ENCODE data around the gene OSMR. TPM values are rescaled to one million over a fixed set of nuclear protein-coding genes. Genes with fewer than 3 reads are reported as not detected.

The OSMR gene
- total RNA-seq, 6 donors from 2014 or later = 52.9 to 123 (median 72.2) TPM

GRCh38 chr5:38953426-38954012 is 107.7 kb downstream of the OSMR start:
- ATAC-seq (ENCODE audit: low FRiP score in 2 of 2) (no peak), DNase-seq (no peak)
- peaks cover 47 to 97% (median 59%) of the 10 kb centered on the region in 4 donors for H3K36me3 ChIP-seq
- H3K4me1 ChIP-seq = no peaks in the 10 kb centered on the region
- no peak for TF ChIP-seq POLR2A (IDR thresholded peaks at IDR 0.05)
- no peak for TF ChIP-seq EP300 (IDR thresholded peaks at IDR 0.05)
- TF ChIP-seq POLR2AphosphoS5 (IDR thresholded peaks at IDR 0.05) = no peak
- TF ChIP-seq CTCF (IDR thresholded peaks at IDR 0.05) = no peak
- no peaks in the 10 kb centered on the region for H3K27me3 ChIP-seq
- H3K4me3 ChIP-seq = no peak overlapping the region
- no peaks in the 10 kb centered on the region for H3K9me3 ChIP-seq
- no peak overlapping the region for H3K27ac ChIP-seq
- WGBS, 2 donors = 89 to 90% methylated on average over 4 of the region's 4 CpGs

- Histone ChIP-seq H3K27ac (no peak overlapping the region), H3K27me3 (no peaks in the 10 kb centered on the region), H3K4me3 (no peak overlapping the region), H3K36me3 (peaks cover 16 to 98% (median 41%) of the 10 kb centered on the region in 4 donors), H3K9me3 (no peaks in the 10 kb centered on the region), H3K4me1 (no peaks in the 10 kb centered on the region)
- 74 to 79% methylated on average over 2 of the region's 2 CpGs for WGBS, 2 donors
- DNase-seq (no peak), ATAC-seq (ENCODE audit: low FRiP score in 2 of 2) (no peak)
- no peak for TF ChIP-seq EP300 (IDR thresholded peaks at IDR 0.05)
- TF ChIP-seq POLR2AphosphoS5 (IDR thresholded peaks at IDR 0.05) = no peak
- no peak for TF ChIP-seq POLR2A (IDR thresholded peaks at IDR 0.05)
- no peak for TF ChIP-seq CTCF (IDR thresholded peaks at IDR 0.05)
These were observed 115.9 kb downstream of the OSMR start for GRCh38 chr5:38961691-38962090.

GRCh38 chr5:38968665-38969064 is 122.9 kb downstream of the OSMR start:
- H3K36me3 ChIP-seq = peaks cover 7 to 70% (median 19%) of the 10 kb centered on the region in 4 donors

DNA sequence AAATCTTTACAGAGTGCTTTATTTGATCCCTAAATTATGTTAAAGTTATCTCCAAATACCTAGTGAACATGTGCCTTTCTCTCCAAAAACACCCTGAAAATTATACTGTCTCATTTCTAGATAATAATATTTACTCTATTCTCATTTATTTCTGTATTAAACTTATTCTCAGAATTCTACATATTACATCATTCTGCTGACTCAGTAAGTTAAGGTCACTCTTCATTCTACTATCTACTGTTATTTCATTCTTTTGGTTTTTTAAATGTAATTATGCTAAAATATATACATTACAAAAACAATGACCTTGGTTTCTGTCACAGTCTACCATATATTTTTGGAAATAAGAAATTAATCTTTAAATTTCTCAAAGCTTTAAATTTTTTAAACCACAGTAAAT is 132.2 kb downstream of the OSMR start:
- Histone ChIP-seq H3K27me3 (no peaks in the 10 kb centered on the region), H3K4me3 (no peak overlapping the region), H3K4me1 (no peaks in the 10 kb centered on the region), H3K36me3 (peaks cover 0 to 21% (median 2%) of the 10 kb centered on the region in 4 donors), H3K27ac (no peak overlapping the region), H3K9me3 (no peaks in the 10 kb centered on the region)
- DNase-seq (no peak), ATAC-seq (ENCODE audit: low FRiP score in 2 of 2) (no peak)
- TF ChIP-seq CTCF (IDR thresholded peaks at IDR 0.05) = no peak
- TF ChIP-seq POLR2AphosphoS5 (IDR thresholded peaks at IDR 0.05) = no peak
- TF ChIP-seq POLR2A (IDR thresholded peaks at IDR 0.05) = no peak
- TF ChIP-seq EP300 (IDR thresholded peaks at IDR 0.05) = no peak

More at GRCh38 chr5:38968665-38969064, 122.9 kb downstream of the OSMR start:
- Histone ChIP-seq H3K27ac (no peak overlapping the region), H3K9me3 (no peaks in the 10 kb centered on the region), H3K4me3 (no peak overlapping the region), H3K4me1 (no peaks in the 10 kb centered on the region), H3K27me3 (no peaks in the 10 kb centered on the region)
- DNase-seq (no peak), ATAC-seq (ENCODE audit: low FRiP score in 2 of 2) (no peak)
- no peak for TF ChIP-seq POLR2A (IDR thresholded peaks at IDR 0.05)
- no peak for TF ChIP-seq POLR2AphosphoS5 (IDR thresholded peaks at IDR 0.05)
- no peak for TF ChIP-seq CTCF (IDR thresholded peaks at IDR 0.05)
- TF ChIP-seq EP300 (IDR thresholded peaks at IDR 0.05) = no peak
- 95 to 100% methylated on average over 5 of the region's 5 CpGs for WGBS, 2 donors

DNA sequence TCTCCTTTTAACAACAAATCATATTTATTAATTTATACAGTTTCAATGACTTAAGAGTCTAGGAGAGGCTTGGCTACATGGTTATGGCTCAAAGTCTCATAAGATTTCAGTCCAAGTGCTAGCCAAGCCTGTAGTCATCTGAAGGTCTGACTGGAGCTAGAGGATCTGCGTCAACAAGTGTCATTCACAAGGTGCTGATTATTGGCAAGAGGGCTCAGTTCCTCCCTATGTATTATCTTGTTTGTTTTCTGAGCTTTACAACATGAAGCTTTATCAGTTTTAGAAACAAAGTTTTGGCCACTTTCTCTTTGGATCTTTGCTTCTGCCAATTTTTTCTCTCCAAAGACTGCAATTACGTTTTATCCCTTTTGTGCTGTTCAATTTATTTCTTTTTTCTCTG is 133.7 kb downstream of the OSMR start:
- peaks cover 0 to 15% (median 2%) of the 10 kb centered on the region in 4 donors for H3K36me3 ChIP-seq
- H3K27ac ChIP-seq = no peak overlapping the region
- no peaks in the 10 kb centered on the region for H3K9me3 ChIP-seq
- ATAC-seq (ENCODE audit: low FRiP score in 2 of 2) (no peak), DNase-seq (no peak)
- H3K4me3 ChIP-seq = no peak overlapping the region
- no peaks in the 10 kb centered on the region for H3K27me3 ChIP-seq
- 86 to 93% methylated on average over 2 of the region's 2 CpGs for WGBS, 2 donors
- no peak for TF ChIP-seq EP300 (IDR thresholded peaks at IDR 0.05)
- no peak for TF ChIP-seq CTCF (IDR thresholded peaks at IDR 0.05)
- no peak for TF ChIP-seq POLR2A (IDR thresholded peaks at IDR 0.05)
- TF ChIP-seq POLR2AphosphoS5 (IDR thresholded peaks at IDR 0.05) = no peak
- no peaks in the 10 kb centered on the region for H3K4me1 ChIP-seq

Data from upper lobe of left lung (tissue), 6 donors.